Esophagus (tissue), 2 donors: ENCODE measurements around the gene PDE11A. TPM values are rescaled to one million over a fixed set of nuclear protein-coding genes. Genes with fewer than 3 reads are reported as not detected.

Experiments
- H3K27ac ChIP-seq, 2 donors: one replicate each; pipeline ENCODE4 v1.5.1; 2013; ENCODE audit warnings: low read depth in 2 of 2, mild to moderate bottlenecking in 2 of 2, inconsistent platforms in 1 of 2, low read length in 1 of 2, moderate library complexity in 1 of 2
- H3K27me3 ChIP-seq, 2 donors: one replicate each; pipeline ENCODE4 v1.6.1; 2013; ENCODE audit warnings: low read length in 2 of 2, control low read depth in 1 of 2, mild to moderate bottlenecking in 1 of 2; ENCODE audit not compliant: insufficient read depth in 2 of 2, control insufficient read depth in 1 of 2
- H3K36me3 ChIP-seq, 2 donors: one replicate each; pipeline ENCODE4 v1.6.1; 2013; ENCODE audit warnings: low read length in 1 of 2; ENCODE audit not compliant: control insufficient read depth in 2 of 2, insufficient read depth in 2 of 2
- H3K4me1 ChIP-seq, 2 donors: one replicate each; pipeline ENCODE4 v1.6.1; 2013; ENCODE audit warnings: low read length in 1 of 2; ENCODE audit not compliant: control insufficient read depth in 2 of 2, insufficient read depth in 2 of 2
- H3K4me3 ChIP-seq, 2 donors: one replicate each; pipeline ENCODE4 v1.5.1; 2013; ENCODE audit warnings: low read length in 2 of 2, mild to moderate bottlenecking in 2 of 2, low read depth in 1 of 2, moderate library complexity in 1 of 2
- H3K9me3 ChIP-seq, 2 donors: one replicate each; pipeline ENCODE4 v1.6.1; 2013; ENCODE audit warnings: mild to moderate bottlenecking in 2 of 2, low read depth in 1 of 2, low read length in 1 of 2, moderate library complexity in 1 of 2; ENCODE audit not compliant: control insufficient read depth in 2 of 2, insufficient read depth in 1 of 2
- WGBS, 2 donors: extraction: QIAGEN DNeasy Blood & Tissue Kit; methylation state at CpG; one replicate each; pipeline ENCODE4 v1.1.7; 2013; 5-methylcytosine and 5-hydroxymethylcytosine counted together
- polyA plus RNA-seq, 2 donors: library from polyadenylated mRNA; stranded (reverse); fragments of 200-250 nt; gene quantifications; one replicate each; pipeline ENCODE4 v1.2.3, GENCODE V29; 2013
- donor health status: healthy with polysubstance abuse.
- donor health status: Bipolar disorder and iron deficiency.

The PDE11A gene
- polyA plus RNA-seq, 2 donors: not detected

DNA sequence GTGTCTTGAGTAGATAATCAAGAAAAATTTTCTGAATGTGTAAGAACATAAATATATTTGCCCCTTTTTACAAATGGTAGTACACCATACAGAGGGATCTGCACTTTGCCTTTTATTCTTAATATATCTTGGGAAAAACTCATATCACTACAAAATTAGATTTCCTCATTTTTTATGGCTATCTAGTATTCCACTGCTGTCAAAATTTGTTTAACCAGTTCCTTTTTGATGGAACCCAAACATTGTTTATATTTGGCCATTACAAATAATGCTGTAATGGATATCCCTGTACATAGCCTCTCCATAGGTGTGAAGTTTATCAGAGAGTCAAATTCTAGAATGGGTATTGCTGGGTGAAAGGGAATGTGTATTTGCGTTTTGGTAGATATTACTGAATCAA lies 436.9 kb downstream of the PDE11A start:
- Histone ChIP-seq H3K27ac (no peak overlapping the region), H3K27me3 (no peaks in the 10 kb centered on the region), H3K9me3 (no peaks in the 10 kb centered on the region), H3K4me1 (no peaks in the 10 kb centered on the region), H3K4me3 (no peak overlapping the region), H3K36me3 (no peaks in the 10 kb centered on the region)
- WGBS, 2 donors: 0% methylated on average over 1 of the region's 1 CpG

DNA sequence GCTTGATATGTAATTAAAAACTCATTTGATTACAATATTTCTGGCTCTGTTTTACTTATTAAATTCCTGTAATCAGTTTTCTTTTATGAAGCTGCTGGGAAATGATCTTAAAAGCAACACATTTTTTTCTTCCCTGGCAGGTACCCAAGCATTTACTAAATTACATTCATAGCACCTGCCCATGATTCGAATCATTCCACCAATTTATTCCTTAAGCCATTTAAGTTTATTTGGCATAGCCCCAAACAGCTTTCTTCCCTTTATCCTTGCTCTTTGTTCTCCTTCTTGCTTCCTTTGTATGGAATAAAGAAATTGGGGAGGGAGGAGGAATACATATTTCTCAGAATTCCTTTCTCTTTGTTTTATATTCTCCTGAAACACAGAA lies 438.7 kb downstream of the PDE11A start:
- Histone ChIP-seq H3K27me3 (no peaks in the 10 kb centered on the region), H3K27ac (no peak overlapping the region), H3K4me3 (peak overlapping the region in 1 of 2 donors; percentile 35), H3K9me3 (no peaks in the 10 kb centered on the region), H3K36me3 (no peaks in the 10 kb centered on the region), H3K4me1 (no peaks in the 10 kb centered on the region)
- WGBS, 2 donors: 28 to 35% methylated on average over 1 of the region's 1 CpG

DNA sequence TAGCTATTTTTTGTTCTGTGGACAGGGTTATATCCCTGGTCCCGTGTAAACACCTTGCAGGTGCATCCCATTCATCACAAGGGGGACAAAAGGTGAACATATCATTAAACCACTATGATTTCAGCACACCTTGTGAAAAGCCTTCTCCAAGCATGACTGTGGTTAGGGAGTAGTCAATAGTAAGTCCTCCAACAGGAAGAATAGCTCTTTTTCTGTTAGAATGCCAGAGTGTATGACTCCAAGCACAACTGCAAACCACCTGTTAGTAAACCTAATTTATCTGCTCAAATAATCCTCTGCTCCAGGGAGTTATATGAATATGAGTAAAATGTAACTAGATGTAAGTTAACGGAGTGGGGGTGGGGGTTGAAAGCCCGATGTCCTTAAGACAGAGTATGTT lies 439.5 kb downstream of the PDE11A start:
- Histone ChIP-seq H3K27me3 (peaks cover 0 to 4% of the 10 kb centered on the region in 2 donors), H3K4me1 (no peaks in the 10 kb centered on the region), H3K4me3 (no peak overlapping the region), H3K9me3 (no peaks in the 10 kb centered on the region), H3K36me3 (no peaks in the 10 kb centered on the region), H3K27ac (no peak overlapping the region)
- WGBS, 2 donors: 48 to 50% methylated on average over 3 of the region's 3 CpGs

DNA sequence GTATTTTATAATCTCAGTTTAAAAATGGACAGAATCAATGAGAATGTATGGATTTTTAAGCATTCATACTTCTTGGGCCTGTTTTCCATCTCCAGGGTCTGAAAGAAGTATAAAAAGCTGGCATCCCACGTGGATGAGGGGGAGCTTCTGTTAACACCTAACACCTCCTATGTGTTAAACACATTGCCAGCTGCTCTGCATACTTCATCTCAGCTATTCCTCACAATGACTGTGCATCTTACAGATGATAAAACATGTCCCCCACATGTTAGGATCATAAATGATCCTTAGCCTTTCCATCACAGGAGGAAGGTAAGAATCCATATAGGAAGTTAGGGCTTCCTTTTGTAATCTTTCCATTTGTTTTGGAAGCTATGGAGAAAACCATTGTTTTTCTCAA lies 440.9 kb downstream of the PDE11A start:
- Histone ChIP-seq H3K36me3 (no peaks in the 10 kb centered on the region), H3K27me3 (peaks cover 0 to 4% of the 10 kb centered on the region in 2 donors), H3K27ac (no peak overlapping the region), H3K4me3 (no peak overlapping the region), H3K4me1 (no peaks in the 10 kb centered on the region), H3K9me3 (no peaks in the 10 kb centered on the region)
- 50 to 59% methylated on average over 1 of the region's 1 CpG for WGBS, 2 donors

DNA sequence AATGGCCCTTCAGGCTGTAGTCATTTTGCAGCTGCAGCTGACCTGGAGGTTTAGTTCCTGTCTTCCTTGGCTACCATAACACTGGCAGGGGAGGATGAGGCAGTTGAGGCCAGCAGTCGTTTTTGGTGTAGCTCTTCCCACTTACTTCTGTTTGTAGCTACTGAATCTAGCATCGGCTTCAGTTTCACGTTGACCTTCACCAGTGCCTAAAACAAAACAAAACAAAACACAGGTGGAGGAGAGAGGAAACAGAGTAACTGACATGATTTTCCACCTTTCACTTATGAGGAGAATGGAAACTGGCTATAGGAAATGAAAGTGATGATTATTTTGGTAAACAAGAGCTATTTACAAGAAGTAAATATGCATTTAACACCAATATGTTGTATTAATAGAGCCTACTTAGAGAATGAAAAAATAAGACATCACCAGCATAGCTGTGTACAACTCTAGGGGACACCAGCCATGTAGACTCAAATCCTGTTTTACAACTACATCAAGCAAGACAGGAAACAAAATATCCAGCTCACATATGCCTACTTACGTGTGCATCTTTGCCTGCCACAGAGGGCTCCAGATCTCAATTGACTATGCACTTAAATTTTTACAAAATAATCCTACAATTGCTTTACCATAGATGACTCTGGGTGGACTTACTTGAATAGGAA lies 443.1 kb downstream of the PDE11A start:
- Histone ChIP-seq H3K4me1 (no peaks in the 10 kb centered on the region), H3K36me3 (no peaks in the 10 kb centered on the region), H3K9me3 (no peaks in the 10 kb centered on the region), H3K27me3 (peaks cover 0 to 4% of the 10 kb centered on the region in 2 donors), H3K4me3 (no peak overlapping the region), H3K27ac (no peak overlapping the region)
- WGBS, 2 donors: 56% methylated on average over 4 of the region's 4 CpGs

DNA sequence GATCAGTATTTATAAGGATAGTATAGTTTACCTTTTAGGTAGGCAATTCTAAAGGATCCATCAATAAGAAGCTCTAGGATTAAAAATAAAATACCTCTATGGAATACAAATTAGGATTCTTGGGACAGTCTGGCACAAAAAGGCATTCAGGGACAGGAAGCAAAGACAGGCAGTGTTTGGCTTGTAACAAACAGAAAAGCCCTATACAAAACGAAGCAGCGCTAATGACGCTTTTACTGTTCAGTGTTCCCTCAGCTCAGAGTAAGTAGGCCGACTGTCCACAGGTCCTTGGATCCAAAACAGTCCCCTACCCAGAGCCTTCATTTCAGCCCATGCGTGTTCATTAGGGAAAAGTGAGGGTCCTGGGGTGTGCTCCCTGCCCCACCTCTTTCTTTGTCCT lies 443.7 kb downstream of the PDE11A start:
- no peaks in the 10 kb centered on the region for H3K36me3 ChIP-seq
- peaks cover 0 to 4% of the 10 kb centered on the region in 2 donors for H3K27me3 ChIP-seq
- no peaks in the 10 kb centered on the region for H3K9me3 ChIP-seq
- H3K4me1 ChIP-seq: no peaks in the 10 kb centered on the region
- no peak overlapping the region for H3K4me3 ChIP-seq
- 75 to 78% methylated on average over 5 of the region's 5 CpGs for WGBS, 2 donors
- no peak overlapping the region for H3K27ac ChIP-seq

DNA sequence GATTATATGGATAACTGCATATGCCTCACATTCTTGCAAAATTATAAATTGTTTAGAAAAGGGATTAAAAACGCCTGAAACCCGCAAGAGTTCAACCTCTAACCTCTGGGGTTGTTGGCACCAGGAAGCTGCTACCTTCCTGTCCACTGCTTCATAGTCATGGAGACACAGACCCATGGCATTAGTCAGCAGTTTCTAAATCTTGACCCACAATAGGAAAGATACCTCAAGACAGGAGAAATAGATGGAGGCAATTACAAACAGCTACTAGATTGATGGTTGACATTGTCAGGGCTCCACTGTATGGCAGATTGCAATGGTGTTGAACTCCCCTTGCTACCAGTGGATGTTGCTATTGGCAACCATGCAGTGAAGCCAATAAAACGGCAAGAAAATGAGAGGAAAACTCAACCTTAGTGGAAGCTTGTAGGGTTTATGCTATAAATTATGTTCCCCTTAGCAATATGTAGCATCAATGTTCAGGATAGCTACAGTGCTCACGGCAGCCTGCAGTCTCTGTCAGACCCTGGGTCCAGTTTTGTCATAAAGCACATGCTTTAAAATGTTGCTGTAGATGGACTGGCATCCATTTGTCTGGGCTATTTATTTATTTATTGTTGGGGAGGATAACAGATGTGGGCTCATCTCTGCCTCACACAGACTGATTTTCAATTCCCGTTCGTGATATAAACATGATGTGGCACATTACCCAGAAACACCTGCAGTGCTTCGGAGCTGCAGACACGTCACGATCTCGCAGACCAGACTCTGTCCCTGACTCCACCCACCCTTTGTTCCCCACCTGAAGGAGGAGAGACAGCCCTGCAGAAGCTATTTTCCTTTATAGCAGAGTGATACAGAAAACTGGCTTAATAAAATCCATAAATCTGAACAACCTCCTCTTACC lies 446.6 kb downstream of the PDE11A start:
- 51 to 56% methylated on average over 10 of the region's 10 CpGs for WGBS, 2 donors
- Histone ChIP-seq H3K4me1 (no peaks in the 10 kb centered on the region), H3K9me3 (no peaks in the 10 kb centered on the region), H3K27me3 (peaks cover 0 to 4% of the 10 kb centered on the region in 2 donors), H3K4me3 (no peak overlapping the region), H3K27ac (no peak overlapping the region), H3K36me3 (no peaks in the 10 kb centered on the region)

DNA sequence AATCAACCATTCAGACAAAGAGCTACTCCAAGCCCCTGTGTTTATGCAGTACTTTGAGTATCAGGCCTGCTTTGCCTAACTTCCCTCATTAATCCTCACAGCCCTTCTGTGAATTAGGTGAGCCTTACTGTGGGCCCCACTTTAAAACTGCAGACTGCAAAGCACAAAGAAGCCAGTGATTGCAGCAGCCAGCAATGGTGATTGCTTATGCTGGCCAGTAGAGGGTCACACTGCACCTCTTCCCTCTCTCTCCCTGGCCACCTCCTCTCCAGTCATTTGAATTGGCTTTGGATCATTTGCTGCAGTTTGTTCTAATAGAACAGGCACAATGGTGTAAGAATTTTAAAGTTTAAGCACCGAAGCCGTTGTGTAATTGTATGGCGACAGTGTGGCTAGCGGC lies 450.1 kb downstream of the PDE11A start:
- H3K4me1 ChIP-seq: peaks cover 3 to 4% of the 10 kb centered on the region in 2 donors
- no peaks in the 10 kb centered on the region for H3K27me3 ChIP-seq
- H3K36me3 ChIP-seq: no peaks in the 10 kb centered on the region
- 74 to 93% methylated on average over 4 of the region's 4 CpGs for WGBS, 2 donors
- H3K27ac ChIP-seq: no peak overlapping the region
- no peak overlapping the region for H3K4me3 ChIP-seq
- no peaks in the 10 kb centered on the region for H3K9me3 ChIP-seq

DNA sequence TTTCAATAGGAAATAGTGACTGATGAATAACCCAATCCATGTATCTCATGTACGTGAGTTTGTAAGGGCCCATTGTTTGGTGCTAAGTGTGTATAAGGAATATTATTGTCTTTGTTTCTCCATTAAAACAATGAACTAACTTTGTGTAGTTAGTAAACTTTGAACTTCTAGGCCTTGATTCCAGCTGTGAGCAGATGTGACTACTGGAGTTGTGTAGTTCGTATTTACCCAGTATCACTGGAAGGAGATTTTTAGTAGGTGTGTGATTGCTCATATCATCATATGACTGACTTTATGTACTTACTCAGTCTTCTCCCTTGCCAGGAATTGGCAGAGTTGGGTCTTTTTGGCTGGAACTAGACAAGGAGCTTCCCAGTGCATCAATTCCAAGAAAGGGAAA lies 452.6 kb downstream of the PDE11A start:
- 91 to 93% methylated on average over 2 of the region's 2 CpGs for WGBS, 2 donors
- Histone ChIP-seq H3K4me1 (peaks cover 3 to 4% of the 10 kb centered on the region in 2 donors), H3K27ac (no peak overlapping the region), H3K27me3 (no peaks in the 10 kb centered on the region), H3K9me3 (no peaks in the 10 kb centered on the region), H3K4me3 (no peak overlapping the region), H3K36me3 (no peaks in the 10 kb centered on the region)
